Prostate gland (tissue), 2 donors: ENCODE data around the gene LSS.

ENCODE experiments used
- POLR2A ChIP-seq: fragments of 450-650 bp; IDR thresholded peaks from one replicate; pipeline ENCODE4 v1.6.1; 2016; ENCODE audit warnings: antibody characterized with exemption, mild to moderate bottlenecking
- POLR2AphosphoS5 ChIP-seq: sonication (generic); formaldehyde crosslinking; IDR thresholded peaks from one replicate; pipeline ENCODE4 v1.6.1; 2017; ENCODE audit warnings: antibody characterized with exemption
- TF ChIP-seq, protein P1 (sequence below), 4 experiments: fragments of 200-600 bp in 2 of 4; fragments of 450-650 bp in 2 of 4; sonication (generic) in 2 of 4; IDR thresholded peaks; 1 replicate in 3 of 4; 2 replicates in 1 of 4; pipeline ENCODE4 v1.5.1; 2016 to 2019; ENCODE audit warnings: antibody characterized with exemption in 4 of 4, mild to moderate bottlenecking in 2 of 4, moderate library complexity in 2 of 4

DNA sequence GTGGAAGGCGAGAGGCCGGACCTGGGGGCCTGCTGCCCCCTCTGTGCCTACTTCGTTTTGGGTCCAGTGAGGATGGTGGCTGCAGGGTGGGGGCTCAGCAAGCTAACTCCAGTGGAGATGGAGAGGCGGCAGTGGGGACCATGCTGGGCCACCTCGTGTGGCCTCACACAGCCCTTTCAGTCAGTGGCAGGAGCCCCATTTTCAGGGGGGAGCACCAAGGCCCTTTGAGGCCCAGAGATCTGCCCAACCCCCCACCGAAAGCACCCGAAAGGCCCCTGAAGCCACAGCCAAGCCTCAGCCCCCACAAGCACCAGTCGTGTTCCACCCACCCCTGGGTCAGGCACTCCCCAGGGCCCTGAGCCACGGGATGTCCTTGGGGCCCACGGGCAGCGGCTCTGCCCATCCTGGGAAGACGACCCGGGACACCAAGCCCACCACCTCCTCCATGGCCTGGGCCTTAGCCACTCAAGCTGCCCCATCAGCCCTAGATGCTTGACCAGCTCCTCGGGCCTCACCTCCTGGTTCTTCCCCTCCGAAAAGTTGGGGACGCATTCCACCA lies 73.5 kb downstream of the LSS start:
- TF ChIP-seq, protein P1, sequence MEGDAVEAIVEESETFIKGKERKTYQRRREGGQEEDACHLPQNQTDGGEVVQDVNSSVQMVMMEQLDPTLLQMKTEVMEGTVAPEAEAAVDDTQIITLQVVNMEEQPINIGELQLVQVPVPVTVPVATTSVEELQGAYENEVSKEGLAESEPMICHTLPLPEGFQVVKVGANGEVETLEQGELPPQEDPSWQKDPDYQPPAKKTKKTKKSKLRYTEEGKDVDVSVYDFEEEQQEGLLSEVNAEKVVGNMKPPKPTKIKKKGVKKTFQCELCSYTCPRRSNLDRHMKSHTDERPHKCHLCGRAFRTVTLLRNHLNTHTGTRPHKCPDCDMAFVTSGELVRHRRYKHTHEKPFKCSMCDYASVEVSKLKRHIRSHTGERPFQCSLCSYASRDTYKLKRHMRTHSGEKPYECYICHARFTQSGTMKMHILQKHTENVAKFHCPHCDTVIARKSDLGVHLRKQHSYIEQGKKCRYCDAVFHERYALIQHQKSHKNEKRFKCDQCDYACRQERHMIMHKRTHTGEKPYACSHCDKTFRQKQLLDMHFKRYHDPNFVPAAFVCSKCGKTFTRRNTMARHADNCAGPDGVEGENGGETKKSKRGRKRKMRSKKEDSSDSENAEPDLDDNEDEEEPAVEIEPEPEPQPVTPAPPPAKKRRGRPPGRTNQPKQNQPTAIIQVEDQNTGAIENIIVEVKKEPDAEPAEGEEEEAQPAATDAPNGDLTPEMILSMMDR (IDR thresholded peaks at IDR 0.05): no peak
- TF ChIP-seq POLR2AphosphoS5: no peak
- TF ChIP-seq POLR2A: no peak
